ENCODE results near the gene SRSF2.
"Not testable (repeated sequence)": the region's sequence is repeated elsewhere in the genome, so short reads cannot be mapped to it uniquely, and the experiment has no call there.

Gene SRSF2

DNA sequence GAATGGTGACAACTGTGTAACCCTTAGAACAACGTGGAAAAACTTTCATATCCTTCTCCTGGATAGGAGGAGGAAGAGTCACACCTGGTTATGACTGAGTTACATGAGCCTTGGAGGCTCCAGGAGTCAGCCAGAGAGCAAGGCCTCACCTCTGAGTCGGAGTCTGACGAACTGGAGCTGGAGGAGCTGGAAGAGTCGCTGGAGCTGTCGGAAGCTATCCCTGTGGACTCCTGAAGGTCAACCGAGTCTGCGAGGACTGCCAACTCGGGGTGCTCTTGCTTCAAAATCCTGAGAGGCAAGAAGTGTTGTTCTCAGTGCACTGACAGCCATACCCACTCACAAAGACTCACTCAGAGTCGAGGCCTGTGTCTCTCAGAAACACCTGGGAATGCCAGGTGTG, 16.9 kb downstream of the SRSF2 start:
- no peak for DNase-seq

- no peak for DNase-seq
Measured at GRCh38 chr17:76718516-76718915, 18.6 kb downstream of the SRSF2 start.

DNA sequence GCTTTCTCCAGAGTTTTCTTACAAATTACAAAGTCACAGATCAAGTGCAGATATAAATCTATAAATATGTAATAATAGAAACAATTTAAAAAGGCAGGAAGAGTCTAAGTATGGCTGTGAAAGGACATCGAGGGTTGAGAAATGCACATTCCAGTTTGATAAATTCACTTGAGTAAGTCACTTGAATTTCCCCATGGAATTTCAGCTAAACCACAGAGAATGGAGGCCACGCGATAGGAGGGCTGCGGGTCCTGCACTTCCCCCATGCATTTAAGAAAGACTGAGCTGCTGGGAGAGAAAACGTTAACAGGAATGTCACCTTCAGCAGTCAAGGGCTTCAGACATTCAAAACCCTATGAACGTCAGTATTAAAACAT, 20.3 kb downstream of the SRSF2 start:
- DNase-seq = peak; percentile 92

DNA sequence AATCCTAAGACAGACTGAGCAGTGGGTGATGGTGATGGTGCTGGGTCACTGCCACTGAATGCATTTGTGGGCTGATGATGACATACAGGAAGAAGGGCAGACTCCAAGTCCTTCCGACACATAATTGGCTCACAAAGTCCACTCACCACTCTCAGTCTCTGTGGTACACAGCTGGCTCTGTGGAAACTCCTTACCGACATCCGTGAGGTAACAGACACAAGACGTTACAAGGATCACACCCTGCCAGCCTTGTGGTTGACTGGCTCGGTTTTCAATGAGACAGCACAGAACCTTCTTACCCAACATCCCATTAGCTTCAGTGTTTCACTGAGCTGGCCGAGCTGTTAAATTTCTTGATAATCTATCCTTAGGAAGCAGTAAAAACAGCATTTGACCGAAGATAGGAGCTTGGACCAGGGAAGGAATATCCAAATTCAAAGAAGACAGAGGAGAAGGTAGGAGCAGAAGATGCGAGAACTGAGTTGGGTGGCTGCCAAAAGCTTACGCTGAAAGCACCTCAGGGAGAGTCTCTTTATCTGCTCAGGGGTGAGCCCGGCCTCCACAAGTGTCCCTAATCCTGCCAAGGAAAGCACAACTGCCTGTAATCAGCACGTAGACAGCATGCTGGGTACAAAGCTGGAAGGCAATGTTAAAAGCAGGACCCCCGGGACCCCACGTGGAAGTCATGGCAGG, 20.8 kb downstream of the SRSF2 start:
- peak; percentile 97 for DNase-seq

DNA sequence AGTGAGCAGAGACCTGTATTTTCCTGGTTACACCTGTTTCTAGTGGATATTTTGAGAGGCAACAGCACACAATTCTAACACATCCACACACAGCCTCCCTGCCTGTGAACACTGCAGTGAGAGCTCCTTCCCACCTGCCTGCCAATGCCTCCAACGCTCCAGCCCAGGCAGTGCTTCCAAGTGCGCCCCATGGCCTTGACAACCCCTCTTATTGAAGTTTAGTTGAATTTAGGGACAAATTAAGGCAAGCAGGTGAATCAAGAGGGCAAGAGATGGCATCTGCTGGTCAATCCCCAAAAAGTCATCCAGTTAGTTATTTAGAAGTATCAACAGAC, 21.7 kb downstream of the SRSF2 start:
- DNase-seq = no peak

DNA sequence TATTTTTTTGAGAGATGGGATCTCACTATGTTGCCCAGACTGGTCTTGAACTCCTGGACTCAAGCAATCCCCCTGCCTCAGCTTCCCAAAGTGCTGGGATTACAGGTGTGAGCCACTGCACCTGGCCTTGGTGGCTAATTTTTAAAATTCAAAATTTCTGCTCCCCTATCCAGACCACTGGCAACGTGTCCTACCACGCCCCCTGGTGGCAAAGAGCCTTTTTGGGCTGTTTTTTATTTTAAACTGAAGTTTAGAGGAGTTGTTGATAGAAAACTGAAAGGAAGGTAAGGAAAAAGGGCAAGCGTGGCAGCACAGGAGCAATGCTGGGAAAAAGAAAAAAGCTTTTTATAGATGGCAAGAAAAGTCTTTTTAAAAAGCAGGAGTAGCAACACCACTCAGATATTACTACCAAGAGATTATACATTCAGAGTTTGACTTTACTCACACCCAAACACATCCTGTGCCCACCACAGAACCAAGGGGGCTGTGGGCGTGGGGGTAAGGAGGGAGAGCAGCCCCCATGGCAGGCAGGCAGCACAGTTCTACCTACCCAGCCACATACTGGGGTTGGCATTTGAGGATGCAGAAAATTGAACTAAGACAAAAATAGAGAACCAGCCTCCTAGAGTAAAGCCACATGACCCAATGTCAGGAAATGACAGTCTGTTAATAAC, 22.2 kb downstream of the SRSF2 start:
- DNase-seq = peak; percentile 61

DNA sequence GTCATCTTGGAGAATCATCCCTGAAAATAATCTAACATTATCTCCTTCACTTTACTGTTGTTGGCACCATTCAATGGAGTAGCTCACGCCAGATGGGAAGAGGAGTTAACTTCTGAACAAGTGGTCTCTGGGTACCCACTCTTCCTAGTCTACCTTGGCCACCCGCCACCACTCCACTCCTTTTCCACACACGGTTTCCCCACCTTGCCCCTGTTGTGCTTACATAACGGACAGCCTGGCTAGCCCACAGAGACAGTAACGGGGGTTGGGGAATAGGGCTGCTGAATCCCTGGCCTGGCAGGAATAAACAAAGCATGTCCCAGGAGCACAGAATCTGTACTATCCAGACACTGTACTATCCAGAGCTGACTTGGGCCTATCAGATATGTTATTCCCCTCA, 22.8 kb downstream of the SRSF2 start:
- no peak for DNase-seq

DNA sequence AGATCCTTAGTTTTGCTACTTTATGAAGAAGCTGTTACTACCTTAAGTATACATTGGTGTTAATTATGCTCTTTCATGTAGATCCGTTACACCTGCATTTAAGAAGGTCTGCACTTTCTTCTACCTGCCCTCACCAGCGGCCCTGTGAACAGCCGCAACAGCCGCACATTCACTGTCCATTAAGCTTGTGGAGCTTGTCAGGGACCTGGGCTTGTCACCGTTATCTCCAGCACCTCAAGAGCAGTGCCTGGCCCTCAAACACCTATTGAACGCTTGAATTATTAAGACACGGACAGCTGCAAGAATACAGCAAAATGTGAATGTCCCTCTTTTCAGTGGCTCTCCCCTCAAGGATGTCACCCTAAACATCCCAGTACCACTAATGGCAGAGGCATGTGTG, 23.4 kb downstream of the SRSF2 start:
- no peak for DNase-seq

DNA sequence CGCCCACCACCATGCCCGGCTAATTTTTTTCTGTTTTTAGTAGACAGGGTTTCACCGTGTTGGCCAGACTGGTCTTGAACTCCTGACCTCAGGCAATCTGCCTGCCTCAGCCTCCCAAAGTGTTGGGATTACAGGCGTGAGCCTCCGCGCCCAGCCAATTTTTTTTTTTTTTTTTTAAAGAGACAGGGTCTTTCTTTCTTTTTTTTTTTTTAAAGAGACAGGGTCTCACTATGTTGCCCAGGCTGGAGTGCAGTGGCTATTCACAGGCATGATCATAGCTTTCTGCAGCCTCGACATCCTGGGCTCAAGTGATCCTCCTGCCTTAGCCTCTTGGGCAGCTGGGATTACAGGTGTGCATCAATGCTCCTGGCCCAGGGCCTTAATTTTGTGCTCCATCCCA, 24.8 kb downstream of the SRSF2 start:
- not testable (repeated sequence) for DNase-seq

- DNase-seq = peak; percentile 79
Measured at GRCh38 chr17:76710863-76711611, 26.1 kb downstream of the SRSF2 start, which contains the start of gene MXRA7. TSS of gene MXRA7 (minus strand) at chr17:76710965. CDS start at chr17:76710946, 19 bp downstream.

DNA sequence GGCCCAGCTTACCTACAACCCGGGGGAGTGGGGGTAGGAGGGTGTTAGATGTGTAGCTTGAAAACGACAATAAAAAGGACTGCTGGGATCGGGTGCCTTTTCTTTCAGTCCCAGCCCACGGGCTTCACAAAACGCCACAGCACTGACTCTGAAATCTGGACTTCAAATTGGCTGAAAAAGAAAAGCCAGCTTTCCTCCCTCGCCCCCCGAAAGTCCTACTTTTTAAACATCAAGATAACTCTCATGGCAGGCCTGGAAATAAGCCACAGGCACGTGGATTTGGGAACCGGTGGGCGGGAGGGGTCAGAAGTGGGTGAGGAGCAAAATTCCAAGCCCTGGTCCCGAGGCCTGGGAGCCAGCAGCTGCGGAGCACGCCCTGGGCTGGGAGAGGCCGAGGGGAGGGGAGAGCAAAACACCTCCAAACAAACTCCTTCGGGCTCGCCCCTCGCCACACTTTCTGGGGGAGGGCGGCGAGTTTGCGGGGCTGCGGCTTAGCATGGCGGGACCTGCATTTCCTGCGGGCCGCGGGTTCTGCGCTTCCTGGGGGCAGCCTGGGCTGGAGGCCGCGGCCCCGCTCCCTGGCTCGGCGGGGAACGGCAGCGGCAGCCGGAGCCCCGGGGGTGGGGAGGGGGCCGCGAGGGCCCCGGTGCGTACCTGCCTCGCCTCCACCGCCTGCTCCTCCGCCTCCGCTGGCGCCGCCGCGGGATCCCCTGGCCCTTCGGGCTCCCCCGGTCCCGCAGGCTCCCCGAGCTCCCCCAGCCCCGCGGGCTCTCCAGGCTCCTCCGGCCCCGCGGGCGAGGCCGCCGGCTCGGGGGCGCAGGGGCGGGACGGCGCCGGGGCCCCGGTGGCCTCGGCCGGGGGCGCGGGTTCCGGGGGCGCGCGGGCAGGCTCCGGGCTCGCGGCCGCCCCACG, 26.9 kb downstream of the SRSF2 start:
- peak; percentile 45 for DNase-seq

DNA sequence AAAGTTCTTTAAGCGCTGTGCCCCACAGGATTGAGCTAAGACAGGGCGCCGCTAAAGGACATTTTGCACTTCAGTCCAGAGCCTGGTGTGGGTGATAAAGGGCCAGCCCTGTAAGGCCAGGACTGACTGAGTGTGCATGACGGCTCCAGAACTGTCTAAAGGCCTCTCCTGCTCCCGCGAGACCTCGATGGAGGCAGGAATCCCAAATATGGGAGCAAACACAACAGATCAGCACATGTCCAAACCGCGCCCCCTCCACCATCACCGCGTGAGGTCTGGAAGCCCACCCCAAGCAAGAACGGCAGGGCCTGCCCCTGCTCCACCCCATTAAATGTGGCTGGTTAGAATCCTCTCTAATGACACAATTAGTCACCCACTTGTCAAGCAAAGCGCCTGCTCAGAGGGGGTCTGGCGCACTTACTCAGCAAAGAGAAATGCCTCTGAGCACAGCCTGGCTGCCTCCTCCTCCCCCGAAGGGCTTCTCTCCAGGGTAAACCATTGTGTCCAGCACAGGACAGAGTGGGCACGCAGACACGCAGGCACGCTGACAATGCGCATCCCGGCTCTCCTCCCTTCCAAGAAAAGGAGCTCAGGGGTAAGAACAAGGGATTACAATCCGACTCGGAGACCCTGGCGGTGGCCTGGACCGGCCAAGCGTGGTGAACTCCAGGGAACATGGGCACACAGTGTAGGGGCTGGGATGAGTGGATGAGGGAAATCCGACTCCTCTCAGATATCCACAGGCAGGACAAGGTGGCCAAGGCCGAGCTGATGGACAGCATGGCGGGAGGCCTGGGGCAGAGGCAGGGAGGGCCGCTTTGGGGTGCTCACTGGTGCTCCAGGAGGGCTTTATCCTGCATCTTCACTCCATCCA, 27.8 kb downstream of the SRSF2 start:
- peak; percentile 99 for DNase-seq

- DNase-seq = no peak
Measured at GRCh38 chr17:76707985-76708807, 28.9 kb downstream of the SRSF2 start.

- no peak for DNase-seq
Measured at GRCh38 chr17:76706817-76707216, 30.3 kb downstream of the SRSF2 start.

GRCh38 chr17:76704805-76705204, 32.3 kb downstream of the SRSF2 start:
- no peak for DNase-seq

DNA sequence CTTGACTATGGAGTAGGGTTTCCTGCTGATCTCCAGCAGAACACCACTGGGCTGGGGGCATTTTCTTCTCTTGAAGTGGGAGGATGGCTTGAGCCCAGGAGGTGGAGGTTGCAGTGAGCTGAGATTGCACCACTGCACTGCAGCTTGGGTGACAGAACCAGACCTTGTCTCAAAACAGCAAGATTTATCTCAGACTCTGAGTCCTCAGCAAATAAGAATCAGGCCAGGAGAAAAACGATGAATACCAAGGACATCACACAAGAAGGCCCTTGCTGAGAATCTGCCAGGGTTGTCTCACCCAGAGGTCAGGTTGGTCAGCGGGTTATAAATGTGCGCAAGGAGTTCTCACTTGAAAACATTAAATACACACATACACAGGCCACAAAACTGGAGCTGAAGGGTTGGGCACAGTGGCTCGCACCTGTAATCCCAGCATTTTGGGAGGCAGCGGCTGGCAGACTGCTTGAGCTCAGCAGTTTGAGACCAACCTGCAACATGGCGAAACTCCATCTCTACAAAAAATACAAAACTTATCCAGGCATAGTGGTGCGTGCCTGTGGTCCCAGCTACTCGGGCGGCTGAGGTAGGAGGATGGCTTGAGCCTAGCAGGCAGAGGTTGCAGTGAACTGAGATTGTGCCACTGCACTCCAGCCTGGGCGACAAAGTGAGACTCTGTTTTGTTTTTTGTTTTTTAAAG, 34.0 kb downstream of the SRSF2 start:
- no peak for DNase-seq

DNA sequence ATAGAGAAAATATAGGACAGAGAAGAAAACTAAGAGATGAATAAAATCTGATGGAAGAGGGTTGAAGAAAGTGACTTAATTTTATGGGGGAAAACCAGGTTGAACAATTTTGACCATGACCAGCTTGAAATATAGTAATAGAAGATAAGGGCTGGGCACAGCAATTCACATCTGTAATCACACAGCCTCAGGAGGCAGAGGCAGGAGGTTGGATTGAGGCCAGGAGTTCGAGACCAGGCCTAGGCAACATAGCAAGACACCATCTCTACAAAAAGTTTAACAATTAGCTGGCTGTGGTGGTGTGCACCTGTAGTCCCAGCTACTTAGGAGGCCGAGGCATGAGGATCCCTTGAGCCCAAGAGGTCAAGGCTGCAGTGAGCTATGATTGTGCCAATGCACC, 35.1 kb downstream of the SRSF2 start:
- DNase-seq = no peak

DNA sequence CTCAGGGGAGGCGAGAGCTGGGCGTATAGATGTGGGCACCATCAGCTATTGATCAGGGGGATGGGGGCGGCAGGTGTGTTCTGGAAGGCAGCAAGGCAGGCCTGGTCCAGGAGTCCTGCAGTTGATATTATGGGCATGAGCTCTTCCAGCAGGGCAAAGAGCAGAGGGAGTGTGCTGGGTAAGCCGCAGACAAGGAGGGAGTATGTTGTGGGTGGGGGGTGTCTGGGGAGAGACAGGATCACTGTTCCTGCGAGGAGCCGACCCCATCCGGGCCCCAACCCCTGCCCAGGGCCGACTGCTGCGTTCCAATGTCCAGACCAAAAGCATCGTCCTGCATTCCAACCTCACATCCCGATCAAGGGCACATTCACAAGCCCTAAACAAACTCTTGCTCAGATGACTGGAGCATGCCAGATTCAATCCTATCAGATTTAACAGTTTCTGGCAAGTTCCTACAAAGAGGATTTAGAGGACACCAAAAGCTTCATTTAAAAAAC, 35.6 kb downstream of the SRSF2 start:
- DNase-seq = peak; percentile 33

GRCh38 chr17:76700617-76701470, 36.3 kb downstream of the SRSF2 start:
- peak; percentile 91 for DNase-seq
